NCI-H526 (cell line): ENCODE results near the gene TPSAB1.
A peak's percentile ranks its signal among the peaks of the same experiment; 100 is the strongest.
"Not testable (repeated sequence)": the region's sequence is repeated elsewhere in the genome, so short reads cannot be mapped to it uniquely, and the experiment has no call there.

Experiments used
- DNase-seq, 2 experiments: peaks; one replicate each; lab custom pipeline; 2025; lab: John Stamatoyannopoulos, UW

TPSAB1 gene

GRCh38 chr16:1247903-1248537 lies 7.5 kb downstream of the TPSAB1 start:
- not testable (repeated sequence) for DNase-seq

- DNase-seq = not testable (repeated sequence)
Observed at GRCh38 chr16:1249031-1249755, 8.7 kb downstream of the TPSAB1 start.

DNA sequence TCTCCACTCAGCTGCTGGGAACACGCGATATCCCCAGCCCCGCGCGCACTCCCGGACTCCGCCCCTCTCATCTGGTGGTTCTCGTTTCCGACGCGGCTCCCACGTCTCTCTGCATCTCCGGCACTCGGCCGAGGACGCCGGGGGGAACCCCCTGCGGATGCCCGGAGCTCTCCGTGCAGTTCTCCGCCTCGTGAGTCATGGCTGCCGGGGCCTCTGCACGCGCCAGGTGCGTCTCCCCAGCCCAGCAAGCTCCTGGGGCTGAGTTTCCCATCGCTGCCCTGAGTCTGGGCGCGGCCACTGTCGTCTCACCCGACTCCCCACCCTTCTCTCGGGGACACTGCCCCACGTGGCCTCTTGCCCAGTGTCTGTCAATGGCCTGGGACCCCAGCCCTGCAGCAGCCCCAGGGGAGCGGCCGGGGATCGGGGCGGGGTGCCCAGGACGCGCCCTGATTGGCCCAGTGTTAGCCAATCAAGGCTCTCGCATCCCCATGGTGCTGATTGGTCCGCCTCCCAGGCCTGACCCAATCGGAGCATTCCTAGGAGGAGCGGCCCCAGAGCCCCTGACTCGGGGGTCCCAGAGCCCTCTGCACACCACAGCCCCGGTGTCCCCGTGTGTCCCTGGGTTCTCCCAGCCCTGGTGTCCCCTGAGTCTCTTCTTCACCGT lies 13.3 kb downstream of the TPSAB1 start:
- not testable (repeated sequence) for DNase-seq

DNA sequence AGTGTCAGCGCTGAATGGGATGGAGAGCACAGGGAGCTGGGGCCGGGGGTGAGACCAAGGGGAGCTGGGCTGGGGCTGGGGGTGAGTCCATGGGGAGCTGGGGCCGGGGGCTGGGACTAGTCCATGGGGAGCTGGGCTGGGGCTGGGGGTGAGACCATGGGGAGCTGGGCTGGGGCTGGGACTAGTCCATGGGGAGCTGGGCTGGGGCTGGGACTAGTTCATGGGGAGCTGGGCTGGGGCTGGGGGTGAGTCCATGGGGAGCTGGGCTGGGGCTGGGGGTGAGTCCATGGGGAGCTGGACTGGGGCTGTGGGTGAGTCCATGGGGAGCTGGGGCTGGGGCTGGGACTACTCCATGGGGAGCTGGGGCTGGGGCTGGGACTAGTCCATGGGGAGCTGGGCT lies 14.3 kb downstream of the TPSAB1 start:
- not testable (repeated sequence) for DNase-seq

DNA sequence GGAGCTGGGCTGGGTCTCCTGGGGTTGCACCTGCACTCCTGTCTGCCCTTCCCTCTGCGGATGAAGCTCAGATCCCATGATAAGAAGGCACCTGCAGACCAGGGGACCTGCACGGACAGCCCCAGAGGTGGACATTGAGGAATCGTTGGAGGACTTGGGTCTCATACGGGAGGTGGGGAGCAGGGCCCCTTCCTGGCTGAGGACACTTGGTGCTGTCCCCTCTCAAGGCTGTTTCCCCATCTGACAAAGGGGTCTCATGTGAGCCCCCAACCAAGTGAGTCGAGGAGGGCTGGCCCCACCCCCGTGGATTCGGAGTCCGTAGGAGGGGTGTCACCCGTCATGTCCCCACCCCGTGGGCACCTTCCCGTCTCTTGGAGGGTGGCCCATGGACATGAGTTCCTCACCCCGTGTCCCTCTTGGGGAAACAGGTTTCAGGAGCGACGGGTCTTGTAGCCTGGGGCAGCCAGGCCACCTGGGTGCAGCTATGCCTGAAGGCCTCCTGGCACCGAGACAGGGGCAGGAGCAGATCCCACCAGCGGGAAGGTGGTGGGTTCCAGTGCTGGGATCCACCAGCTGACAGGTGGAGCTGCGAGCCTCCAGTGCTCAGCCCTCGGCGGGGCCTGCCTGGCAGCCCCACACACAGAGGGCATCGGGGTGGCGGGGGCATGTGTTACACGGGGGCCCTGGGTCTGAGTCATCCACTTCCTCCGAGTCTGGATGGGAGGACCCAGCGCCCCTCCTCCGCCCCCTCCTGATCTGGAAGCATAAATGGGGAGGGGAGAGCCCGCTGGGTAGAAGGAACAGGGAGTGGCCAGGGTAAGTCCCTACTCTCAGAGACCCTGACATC lies 15.0 kb downstream of the TPSAB1 start, which contains the start of gene TPSD1:
Gene TPSD1 (plus strand): TSS at position 794 of the 847 bp plus-strand sequence. CDS start 212 bp downstream, outside the sequence.
- not testable (repeated sequence) for DNase-seq

DNA sequence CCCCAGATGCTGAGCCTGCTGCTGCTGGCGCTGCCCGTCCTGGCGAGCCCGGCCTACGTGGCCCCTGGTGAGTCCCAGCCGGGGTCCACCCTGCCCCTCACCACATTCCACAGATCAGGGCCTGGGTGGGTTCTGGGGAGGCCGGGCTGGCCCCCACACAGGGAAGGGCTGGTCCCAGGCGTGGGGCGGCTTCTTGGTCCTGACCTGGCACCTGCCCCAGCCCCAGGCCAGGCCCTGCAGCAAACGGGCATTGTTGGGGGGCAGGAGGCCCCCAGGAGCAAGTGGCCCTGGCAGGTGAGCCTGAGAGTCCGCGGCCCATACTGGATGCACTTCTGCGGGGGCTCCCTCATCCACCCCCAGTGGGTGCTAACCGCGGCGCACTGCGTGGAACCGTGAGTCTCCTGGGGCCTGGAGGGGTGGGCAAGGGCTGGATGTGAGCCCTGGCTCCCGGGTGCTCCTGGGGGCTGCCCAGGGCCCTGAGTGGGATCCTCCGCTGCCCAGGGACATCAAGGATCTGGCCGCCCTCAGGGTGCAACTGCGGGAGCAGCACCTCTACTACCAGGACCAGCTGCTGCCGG lies 15.9 kb downstream of the TPSAB1 start:
- DNase-seq = not testable (repeated sequence)

GRCh38 chr16:1256874-1257322 lies 16.4 kb downstream of the TPSAB1 start:
- DNase-seq = no peak

GRCh38 chr16:1257561-1258224 lies 17.2 kb downstream of the TPSAB1 start:
- no peak for DNase-seq

DNA sequence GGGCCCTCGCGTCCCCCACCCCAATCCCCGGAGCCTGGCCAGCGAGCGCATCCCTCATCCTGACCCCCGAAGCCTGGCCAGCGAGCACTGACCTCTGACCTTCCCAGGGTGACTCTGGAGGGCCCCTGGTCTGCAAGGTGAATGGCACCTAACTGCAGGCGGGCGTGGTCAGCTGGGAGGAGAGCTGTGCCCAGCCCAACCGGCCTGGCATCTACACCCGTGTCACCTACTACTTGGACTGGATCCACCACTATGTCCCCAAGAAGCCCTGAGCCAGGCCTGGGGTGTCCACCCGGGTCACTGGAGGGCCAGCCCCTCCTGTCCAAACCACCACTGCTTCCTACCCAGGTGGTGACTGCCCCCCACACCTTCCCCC lies 17.7 kb downstream of the TPSAB1 start:
- no peak for DNase-seq

DNA sequence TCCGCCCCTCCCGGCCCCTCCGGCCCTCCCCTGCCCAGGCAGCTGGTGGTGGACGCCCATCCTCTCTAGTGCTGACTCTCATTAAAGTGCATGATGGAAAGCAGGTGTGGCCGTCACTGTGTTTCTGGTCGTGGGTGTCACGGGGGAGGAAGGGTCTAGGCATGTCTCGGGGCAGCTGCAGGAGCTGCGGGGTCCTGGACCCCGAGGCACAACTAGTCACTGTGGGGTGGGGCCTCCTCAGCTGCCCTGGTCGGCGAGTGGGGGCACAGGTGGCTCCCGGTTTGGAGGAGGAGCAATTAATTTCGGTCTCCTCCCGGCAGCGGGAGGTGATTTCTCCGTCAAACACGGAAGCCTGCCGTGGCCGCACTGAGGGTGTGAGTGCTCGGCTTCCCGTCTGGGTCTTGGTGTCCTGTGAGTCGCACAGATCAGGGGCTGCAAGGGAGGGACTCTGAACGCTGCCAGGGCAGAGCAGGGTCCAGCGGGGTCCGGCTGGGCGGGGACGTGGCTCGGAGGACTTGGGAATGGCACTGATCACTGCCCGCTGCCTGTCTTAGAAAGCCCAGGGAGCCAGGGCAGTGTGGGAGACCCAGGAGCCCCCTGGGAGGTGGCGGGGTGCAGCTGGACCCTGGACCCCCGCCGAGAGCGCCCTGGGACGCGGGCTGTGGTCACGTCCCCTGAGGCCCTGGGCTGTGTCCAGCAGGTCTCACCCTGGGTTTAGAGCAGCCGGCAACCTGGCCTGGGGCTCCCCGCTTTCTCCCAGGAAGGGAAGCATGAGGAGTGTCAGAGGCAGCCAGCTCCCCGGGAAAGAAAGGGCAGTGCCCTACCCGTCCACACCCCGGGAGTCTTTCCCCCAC lies 18.6 kb downstream of the TPSAB1 start:
- DNase-seq = no peak

DNA sequence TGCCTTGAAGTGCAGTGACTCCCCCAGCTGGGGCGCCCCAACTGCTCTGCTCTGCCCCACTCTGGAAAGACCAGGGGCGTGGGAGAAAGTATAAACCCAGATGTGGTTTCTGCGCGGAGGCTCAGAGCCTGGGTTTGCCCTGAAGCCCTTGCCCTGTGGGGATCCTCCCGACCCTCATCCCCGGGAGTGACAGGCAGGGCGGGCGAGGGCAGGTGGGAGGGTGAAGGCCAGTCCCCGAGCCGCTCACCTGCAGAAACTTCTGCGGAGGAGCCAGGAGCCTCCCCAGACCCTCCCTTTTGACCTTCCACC lies 19.2 kb downstream of the TPSAB1 start:
- DNase-seq = no peak

DNA sequence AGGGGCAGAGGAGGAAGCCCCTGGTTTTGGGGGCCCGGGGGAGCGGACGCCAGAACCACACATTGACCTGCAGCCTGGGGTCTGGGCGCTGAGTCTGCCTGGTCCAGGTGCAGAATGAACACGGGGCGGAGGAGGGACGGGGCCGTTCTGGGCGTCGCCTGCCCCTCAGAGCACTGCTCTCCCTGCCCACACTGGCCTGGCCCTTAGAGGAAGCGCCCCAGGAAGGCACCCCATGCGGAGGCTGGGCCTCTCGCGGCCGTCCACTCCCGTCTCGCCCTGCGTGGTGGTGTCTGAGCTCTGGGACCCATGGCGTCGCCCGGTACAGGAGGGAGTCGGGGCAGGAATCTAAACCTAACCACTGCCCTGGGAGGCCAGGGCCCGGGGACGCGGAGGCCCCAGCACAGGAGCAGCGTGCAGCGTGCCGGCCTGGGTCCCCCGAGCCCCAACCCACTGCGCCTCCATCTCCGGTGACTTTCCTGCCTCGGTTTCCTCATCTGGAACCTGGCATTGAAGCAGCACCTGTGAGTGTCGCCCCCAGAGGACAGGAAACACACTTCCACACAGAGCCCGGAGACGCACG lies 19.7 kb downstream of the TPSAB1 start:
- DNase-seq = no peak

DNA sequence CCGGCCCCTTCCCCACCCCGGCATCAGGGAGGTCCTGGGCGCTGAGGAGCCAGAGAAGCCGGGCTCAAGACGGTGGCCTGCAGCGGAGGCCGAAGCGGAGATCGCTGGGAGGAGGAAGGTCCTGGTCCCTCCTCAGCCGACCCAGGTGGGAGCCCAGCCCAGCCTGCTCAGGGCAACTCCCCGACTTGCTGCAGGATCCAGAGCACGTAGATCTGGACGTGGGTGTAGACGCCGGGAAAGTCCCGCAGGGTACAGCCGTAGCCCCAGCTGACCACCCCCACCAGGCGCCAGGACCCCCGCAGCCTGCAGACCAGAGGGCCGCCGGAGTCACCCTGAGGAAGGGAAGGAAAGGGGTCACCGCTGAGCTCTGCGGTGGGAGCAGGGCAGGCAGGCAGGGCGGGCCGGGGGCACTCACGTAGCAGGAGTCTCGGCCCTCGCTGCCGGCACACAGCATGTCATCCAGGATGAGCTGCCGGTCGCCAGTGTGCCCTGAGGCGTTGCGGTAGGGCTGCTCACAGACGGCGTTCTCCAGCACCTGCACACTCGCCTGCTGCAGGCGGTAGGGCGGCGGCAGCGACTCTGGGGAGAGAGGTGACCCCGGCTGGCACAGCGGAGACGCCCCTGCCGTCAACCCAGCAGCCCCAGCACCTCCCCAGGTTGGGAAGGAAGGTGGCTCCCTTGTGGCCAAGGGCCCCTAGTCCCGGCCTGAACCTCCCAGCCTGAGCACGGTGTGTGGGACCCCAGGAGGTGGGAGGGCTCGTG lies 20.8 kb downstream of the TPSAB1 start:
- DNase-seq = peak; percentile 26 to 58

GRCh38 chr16:1262210-1262845 lies 21.8 kb downstream of the TPSAB1 start:
- DNase-seq = no peak

- DNase-seq = no peak
Observed at GRCh38 chr16:1262846-1263221, 22.3 kb downstream of the TPSAB1 start.

GRCh38 chr16:1263591-1264344 lies 23.3 kb downstream of the TPSAB1 start:
- DNase-seq = no peak

DNA sequence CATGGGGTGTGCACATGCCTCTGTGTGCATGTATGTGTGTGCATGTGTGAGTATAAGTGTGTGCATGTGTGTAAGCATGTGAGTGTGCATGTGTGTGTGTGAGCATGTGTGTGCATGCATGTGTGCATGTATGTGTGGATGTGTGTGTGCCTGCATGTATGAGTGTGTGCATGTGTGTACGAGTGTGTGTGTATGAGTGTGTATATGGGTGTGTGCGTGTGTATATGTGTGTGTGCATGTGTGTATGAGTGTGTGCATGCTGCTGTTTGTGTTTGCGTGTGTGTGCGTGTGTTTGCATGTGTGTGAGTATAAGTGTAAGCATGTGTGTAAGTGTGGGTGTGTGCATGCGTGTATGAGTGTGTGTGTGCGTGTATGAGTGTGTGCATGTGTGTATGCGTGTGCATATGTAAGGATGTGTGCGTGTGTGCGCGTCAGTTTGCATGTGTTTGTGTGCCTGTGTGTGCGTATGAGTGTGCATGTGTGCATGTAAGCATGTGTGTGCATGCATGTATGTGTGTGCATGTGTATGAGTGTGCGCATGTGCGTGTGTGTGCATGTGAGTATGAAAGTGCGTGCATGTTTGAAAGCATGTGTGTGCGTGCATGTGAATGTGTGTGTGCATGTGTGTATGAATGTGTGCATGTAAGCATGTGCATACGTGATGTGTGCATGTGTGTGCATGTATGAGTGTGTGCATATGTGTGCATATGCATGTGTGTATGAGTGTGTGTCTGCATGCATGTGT lies 24.0 kb downstream of the TPSAB1 start:
- no peak for DNase-seq
